Activated T-helper 9 cell treated with anti-CD3 and anti-CD28 coated beads, Interleukin-2, amount 50 U/mL, for 16 hours (primary cell): ENCODE measurements around the gene LRRC4C.

Experiments used
- DNase-seq: peaks from one replicate; pipeline ENCODE4 v3.0.0-alpha.2; 2020; ENCODE audit warnings: low read depth

The LRRC4C gene

GRCh38 chr11:41250408-41250935, 209.0 kb downstream of the LRRC4C start:
- no peak for DNase-seq

DNA sequence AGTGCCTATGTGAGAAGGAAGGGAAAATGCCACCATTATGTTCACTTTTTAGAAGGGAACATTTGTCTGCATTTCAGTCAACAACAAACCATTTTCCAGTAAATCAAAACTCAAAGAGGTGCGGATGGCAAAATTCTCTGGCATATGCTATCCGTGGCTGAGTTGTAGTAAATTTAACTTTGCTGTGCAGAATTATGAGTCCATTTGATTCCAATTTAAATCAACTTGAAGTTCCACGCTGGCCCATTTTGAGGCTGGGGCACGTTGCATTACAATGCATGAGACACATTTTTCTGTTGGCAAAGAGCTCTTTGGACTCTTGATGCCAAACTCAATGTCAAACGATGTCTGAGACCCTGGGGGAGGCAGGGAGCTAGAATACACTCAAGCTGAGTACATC, 211.8 kb downstream of the LRRC4C start:
- no peak for DNase-seq

DNA sequence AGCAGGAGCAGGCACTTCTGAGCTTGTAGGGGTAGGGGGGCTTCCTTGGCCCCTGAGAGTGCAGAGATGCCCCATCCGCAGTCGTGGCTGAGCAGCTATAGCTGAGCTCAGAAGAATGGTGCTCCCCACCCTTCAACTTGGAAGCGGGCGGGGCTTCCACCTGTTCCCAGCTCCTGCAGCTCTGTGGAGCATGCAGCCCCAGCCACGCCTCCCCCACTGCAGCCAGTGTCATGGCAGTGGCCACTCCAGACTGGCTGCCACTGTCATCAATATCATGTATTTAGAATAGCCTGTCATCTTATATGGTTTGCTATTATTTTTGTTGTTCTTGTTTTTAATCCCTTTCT, 213.1 kb downstream of the LRRC4C start:
- no peak for DNase-seq

- DNase-seq: no peak
These were observed 213.6 kb downstream of the LRRC4C start for GRCh38 chr11:41245704-41246398.

DNA sequence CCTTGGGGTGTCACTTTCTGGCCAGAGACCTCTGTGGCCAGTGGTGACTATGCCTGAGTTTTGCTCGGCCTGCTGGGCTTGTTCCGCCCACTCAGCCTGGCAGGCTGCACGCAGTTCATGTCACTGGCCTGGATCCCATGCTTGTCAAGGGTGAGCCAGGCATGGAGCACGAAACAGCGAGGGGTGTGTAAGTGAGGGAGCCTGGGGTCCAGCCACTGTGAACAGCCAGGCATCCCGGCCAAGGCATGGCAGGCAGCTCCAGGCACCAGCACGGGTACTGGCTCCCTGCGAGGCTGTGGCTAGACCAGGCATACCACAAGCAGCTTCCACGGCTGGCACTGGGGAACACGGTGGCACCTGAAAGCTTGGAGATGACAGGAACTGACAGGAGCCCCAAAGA, 214.3 kb downstream of the LRRC4C start:
- no peak for DNase-seq

DNA sequence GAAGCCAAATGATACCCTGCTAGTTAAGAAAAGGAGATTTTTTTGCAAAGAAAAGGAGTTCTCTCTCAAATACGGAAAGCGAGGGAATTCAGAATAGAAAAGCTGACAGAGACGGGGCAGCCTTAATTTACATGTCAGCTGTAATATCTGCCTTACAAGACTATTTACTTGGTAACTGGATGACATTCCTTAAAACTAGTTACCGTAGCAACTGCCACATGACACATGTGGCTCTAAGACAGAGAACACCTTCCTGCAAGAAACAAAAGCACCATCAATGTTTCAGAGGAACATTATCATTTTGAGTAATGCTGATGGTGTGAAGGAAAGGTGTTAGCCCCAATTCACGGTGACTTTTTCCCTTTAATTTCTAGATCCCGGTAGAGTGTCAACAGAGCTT, 222.1 kb downstream of the LRRC4C start:
- DNase-seq: no peak

GRCh38 chr11:41235668-41236067, 223.8 kb downstream of the LRRC4C start:
- no peak for DNase-seq

- DNase-seq: no peak
These were observed 233.4 kb downstream of the LRRC4C start for GRCh38 chr11:41225856-41226633.

DNA sequence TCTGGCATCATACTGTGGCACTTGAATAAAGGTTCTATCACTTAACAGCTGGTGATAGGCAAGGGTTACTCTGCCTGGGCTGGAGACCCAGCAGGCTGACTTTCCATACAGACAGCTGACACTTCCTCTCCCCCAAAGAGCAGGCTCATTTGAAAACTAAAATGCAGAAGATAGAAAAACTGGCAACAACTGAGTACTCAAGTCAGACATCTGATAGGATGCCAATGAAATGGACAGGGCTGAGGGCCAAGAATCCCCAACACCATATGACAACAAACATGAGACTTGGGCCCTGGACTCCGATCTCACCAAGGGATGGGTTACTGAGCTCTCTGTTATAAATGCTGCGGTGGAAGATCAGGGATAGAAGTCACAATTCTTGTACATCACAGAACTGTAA, 237.2 kb downstream of the LRRC4C start:
- DNase-seq: no peak

GRCh38 chr11:41206388-41206787, 253.1 kb downstream of the LRRC4C start:
- no peak for DNase-seq

- DNase-seq: no peak
These were observed 258.3 kb downstream of the LRRC4C start for GRCh38 chr11:41201156-41201555.

DNA sequence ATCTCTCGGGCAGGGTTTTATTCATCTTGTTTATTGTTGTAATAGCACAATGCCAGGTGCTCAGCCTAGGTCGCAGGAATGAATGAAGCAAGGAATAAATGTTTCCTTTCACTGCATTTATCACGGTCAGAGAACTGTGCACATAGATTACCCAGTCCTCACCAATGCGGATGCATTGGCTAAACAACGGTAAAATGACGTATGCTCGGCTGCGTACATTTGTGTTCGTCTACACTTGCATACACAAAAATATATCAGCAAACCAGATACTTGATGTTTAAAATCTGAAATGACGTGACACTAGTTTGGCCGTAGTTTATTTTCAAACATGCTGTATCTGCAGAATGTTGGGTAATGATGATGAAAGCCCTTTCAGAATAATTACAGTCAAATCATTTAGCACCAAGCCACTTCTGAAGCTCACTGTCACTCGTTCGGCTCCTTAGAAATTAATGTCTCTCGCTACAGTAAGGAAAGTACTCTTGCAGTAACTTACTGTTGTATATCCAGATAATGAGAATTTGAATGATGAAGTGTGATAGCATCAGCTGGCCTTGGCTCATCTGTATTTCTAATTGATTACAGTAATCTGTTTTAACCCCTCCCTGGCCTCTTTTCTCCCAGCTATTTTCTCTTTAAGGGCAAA, 268.9 kb downstream of the LRRC4C start:
- no peak for DNase-seq

- no peak for DNase-seq
These were observed 269.6 kb downstream of the LRRC4C start for GRCh38 chr11:41189701-41190436.

- DNase-seq: no peak
These were observed 281.7 kb downstream of the LRRC4C start for GRCh38 chr11:41177791-41178190.

- no peak for DNase-seq
These were observed 284.0 kb downstream of the LRRC4C start for GRCh38 chr11:41175304-41175972.

GRCh38 chr11:41146326-41146725, 313.1 kb downstream of the LRRC4C start:
- no peak for DNase-seq

- no peak for DNase-seq
These were observed 314.0 kb downstream of the LRRC4C start for GRCh38 chr11:41145420-41145819.

DNA sequence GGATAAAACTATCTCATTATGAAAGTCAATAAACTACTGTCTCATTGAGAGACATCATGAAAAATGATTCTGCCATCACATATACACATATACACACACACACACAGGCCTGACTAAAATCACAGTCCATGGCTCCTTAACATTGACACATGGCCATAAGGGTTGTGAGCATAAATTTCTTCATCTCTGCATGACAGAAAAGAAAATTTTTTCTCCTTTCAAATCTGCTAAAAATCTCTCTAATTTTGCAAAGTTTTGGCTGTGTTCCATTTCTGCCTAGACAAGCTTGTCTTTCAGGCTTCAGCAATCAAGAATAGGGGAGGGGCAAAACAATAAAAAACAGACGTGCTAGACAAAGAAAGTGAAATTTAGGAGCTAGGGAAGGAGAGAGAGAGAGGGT, 324.5 kb downstream of the LRRC4C start:
- no peak for DNase-seq

DNA sequence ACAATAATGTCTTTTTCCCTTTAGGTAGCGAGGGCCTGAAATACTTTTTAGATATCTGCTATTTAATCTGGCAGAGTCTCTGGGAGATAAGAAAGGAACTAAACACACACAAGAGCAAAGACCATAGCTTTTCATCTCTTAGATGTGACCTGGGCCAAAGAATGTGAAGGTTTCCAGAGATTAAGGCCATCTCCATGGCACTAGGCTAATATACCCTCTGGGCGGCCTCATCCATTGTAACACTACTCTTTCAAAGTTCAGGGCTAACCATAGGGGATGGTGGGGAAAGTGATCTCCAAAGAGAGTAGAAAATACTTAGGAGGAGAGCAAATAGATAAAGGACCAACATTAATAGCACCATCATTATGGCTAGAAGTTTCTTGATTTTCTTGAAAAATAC, 326.4 kb downstream of the LRRC4C start:
- DNase-seq: no peak

- DNase-seq: no peak
These were observed 337.9 kb downstream of the LRRC4C start for GRCh38 chr11:41121600-41121999.

GRCh38 chr11:41119484-41119883, 340.0 kb downstream of the LRRC4C start:
- DNase-seq: no peak

DNA sequence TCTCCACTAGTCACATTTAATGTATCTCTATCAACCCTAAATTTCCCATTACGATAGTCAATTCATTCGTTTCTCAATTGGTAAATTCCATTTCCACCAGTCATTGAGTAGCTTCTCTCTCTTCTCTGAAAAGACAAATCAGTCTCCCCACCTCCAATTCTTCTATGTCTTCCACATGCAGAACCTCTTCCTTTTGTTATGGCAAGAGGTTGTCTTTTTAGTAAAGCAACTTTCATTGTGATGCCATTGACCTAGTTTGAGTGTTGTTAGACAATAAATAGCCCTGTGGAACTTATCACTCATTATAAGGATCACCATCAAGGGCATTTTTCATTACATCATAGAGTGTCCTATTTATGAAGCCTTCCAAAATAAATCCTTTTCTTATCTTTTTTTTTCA, 340.9 kb downstream of the LRRC4C start:
- DNase-seq: no peak
